Endothelial cell (in vitro differentiated cells): Measurements from ENCODE around the gene SLC22A23. TPM values are rescaled to one million over a fixed set of nuclear protein-coding genes. Genes with fewer than 3 reads are reported as not detected.

ENCODE experiments used
- DNase-seq: peaks from one replicate; pipeline ENCODE4 v3.0.0; 2021; ENCODE audit warnings: low spot score
- H3K27ac Mint-ChIP-seq: one replicate; pipeline ENCODE4 v1.8.0; 2021; ENCODE audit warnings: mixed read lengths, inconsistent platforms; ENCODE audit not compliant: unreplicated experiment
- H3K27me3 Mint-ChIP-seq: one replicate; pipeline ENCODE4 v1.8.0; 2021; ENCODE audit warnings: mild to moderate bottlenecking, moderate library complexity, mixed read lengths, inconsistent platforms; ENCODE audit not compliant: unreplicated experiment
- H3K36me3 Mint-ChIP-seq: one replicate; pipeline ENCODE4 v1.8.0; 2021; ENCODE audit warnings: mild to moderate bottlenecking, low read depth, mixed read lengths, inconsistent platforms; ENCODE audit not compliant: unreplicated experiment
- H3K4me1 Mint-ChIP-seq: one replicate; pipeline ENCODE4 v1.8.0; 2021; ENCODE audit warnings: mild to moderate bottlenecking, mixed read lengths, inconsistent platforms; ENCODE audit not compliant: unreplicated experiment
- H3K4me3 Mint-ChIP-seq: one replicate; pipeline ENCODE4 v1.8.0; 2021; ENCODE audit warnings: mild to moderate bottlenecking, mixed read lengths, inconsistent platforms; ENCODE audit not compliant: unreplicated experiment
- H3K9me3 Mint-ChIP-seq: one replicate; pipeline ENCODE4 v1.8.0; 2021; ENCODE audit warnings: mixed read lengths, inconsistent platforms; ENCODE audit not compliant: unreplicated experiment
- total RNA-seq: library from RNA; stranded (reverse); fragmentation: NEBNext Ultra II Directional; extraction: Animal tissue kit (Norgen Biotek cat#: 25700); gene quantifications from one replicate; pipeline ENCODE4 v1.2.1, GENCODE V29; 2021; ENCODE audit not compliant: unreplicated experiment
- TF ChIP-seq, protein P1 (sequence below): fragments of 200-600 bp; sonication (generic); IDR thresholded peaks from one replicate; pipeline ENCODE4 v1.5.0; 2021; ENCODE audit warnings: antibody characterized with exemption; ENCODE audit not compliant: unreplicated experiment

SLC22A23 gene
- total RNA-seq, 1 donor from 2014 or later, result 72.7 TPM

DNA sequence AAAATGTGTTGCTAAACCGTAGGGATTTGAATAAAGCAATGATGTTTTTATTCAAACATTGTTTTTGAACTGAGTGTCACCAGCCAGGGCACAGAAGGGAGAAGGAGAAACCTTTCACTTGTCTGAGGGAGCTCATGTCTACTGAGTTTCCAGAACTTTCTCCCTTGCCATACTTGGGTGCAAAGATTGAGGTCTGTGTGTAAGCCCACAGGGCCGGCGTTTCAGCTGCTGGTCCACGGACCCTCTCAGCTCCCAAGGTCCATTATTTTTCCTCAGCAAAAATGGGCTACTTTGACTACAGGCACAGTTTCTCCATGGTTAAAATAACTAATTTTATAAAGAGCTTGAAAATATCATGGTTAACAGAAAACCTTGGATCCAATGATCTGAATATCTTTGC is 165.5 kb downstream of the SLC22A23 start:
- Mint-ChIP-seq H3K36me3 (peaks cover 36% of the 10 kb centered on the region), H3K4me3 (no peak overlapping the region), H3K4me1 (no peaks in the 10 kb centered on the region), H3K27me3 (peaks cover 18% of the 10 kb centered on the region), H3K27ac (no peak overlapping the region), H3K9me3 (no peaks in the 10 kb centered on the region)
- TF ChIP-seq, protein P1, sequence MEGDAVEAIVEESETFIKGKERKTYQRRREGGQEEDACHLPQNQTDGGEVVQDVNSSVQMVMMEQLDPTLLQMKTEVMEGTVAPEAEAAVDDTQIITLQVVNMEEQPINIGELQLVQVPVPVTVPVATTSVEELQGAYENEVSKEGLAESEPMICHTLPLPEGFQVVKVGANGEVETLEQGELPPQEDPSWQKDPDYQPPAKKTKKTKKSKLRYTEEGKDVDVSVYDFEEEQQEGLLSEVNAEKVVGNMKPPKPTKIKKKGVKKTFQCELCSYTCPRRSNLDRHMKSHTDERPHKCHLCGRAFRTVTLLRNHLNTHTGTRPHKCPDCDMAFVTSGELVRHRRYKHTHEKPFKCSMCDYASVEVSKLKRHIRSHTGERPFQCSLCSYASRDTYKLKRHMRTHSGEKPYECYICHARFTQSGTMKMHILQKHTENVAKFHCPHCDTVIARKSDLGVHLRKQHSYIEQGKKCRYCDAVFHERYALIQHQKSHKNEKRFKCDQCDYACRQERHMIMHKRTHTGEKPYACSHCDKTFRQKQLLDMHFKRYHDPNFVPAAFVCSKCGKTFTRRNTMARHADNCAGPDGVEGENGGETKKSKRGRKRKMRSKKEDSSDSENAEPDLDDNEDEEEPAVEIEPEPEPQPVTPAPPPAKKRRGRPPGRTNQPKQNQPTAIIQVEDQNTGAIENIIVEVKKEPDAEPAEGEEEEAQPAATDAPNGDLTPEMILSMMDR, result no peak
- no peak for DNase-seq

DNA sequence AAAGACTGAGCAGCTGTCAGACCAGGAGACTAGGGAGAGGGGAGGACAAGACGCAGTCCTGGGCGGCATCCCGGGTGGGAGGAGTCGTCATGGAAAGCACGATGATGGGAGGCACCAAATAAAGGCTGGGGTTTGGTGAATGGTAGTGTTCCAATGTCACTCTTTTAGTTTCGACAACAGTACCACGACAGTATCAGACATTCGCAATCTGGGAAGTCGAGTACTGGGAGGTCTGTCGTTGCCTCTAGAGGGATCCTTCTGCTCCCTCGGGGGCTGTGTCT is 166.0 kb downstream of the SLC22A23 start:
- peaks cover 19% of the 10 kb centered on the region for H3K27me3 Mint-ChIP-seq
- no peaks in the 10 kb centered on the region for H3K4me1 Mint-ChIP-seq
- no peak overlapping the region for H3K27ac Mint-ChIP-seq
- TF ChIP-seq, protein P1, result no peak
- H3K9me3 Mint-ChIP-seq, result no peaks in the 10 kb centered on the region
- no peak overlapping the region for H3K4me3 Mint-ChIP-seq
- peaks cover 36% of the 10 kb centered on the region for H3K36me3 Mint-ChIP-seq
- no peak for DNase-seq

DNA sequence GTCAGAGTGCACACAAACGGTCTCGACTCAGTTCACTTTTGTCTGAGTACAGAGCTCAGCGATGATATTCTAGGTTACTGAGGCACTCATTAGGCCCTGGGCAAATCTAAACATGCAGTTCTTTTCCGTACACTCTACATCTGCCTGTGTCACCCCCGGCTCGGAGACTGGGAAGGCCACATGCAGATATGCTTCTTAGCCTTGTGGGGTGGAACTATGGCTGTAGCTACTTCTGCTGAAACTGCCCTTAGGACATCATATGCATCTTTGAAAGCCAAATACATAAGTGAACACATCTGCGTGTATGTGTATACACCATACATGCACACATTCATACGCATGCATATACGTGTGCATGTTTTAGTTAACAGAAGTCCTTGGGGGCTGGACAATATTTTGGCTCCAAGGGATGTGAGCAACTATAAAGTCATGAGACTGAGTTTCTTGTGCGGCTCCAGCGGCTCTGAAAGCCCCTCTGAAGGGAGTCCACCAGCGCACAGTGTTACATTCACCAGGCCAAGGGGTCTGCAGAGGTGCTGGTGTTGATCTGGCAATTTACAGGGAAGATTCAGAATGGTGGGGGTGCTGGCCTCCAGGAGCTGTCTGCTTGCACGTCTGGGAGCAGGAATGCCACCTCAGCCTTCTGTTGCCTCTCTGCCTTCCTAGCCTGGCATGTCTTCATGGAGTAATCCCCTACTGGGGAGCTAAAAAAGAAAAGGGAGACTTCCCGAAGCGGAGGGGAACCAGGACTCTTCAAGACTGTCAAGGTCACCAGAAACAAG is 166.5 kb downstream of the SLC22A23 start:
- Mint-ChIP-seq H3K36me3 (peaks cover 39% of the 10 kb centered on the region), H3K4me3 (no peak overlapping the region), H3K4me1 (no peaks in the 10 kb centered on the region), H3K27me3 (peaks cover 19% of the 10 kb centered on the region), H3K27ac (no peak overlapping the region), H3K9me3 (no peaks in the 10 kb centered on the region)
- TF ChIP-seq, protein P1, result no peak
- no peak for DNase-seq

DNA sequence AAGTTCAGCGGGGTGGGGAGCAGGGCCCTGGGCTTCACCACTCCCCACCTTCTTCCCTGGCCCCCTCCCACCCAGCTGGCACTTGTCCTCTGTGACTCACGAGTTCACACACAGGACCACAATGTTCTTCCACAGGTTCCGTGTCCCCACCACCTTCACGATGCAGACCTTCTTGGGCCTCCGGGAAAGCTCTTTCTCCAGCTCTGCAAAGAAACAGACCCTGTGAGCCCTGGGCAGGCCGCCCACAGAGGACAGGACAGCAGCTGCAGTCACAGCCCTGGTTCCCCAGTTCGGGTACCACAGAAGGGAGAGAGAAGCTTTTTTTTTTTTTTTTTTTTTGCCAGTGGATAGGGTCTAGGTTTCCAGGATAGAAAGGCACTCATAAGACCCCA is 167.2 kb downstream of the SLC22A23 start:
- Mint-ChIP-seq H3K27ac (no peak overlapping the region), H3K36me3 (peaks cover 35% of the 10 kb centered on the region), H3K4me3 (no peak overlapping the region), H3K4me1 (no peaks in the 10 kb centered on the region), H3K27me3 (peaks cover 19% of the 10 kb centered on the region), H3K9me3 (no peaks in the 10 kb centered on the region)
- TF ChIP-seq, protein P1, result no peak
- DNase-seq, result no peak
